Measurements from ENCODE around the gene PDAP1.

PDAP1 gene

GRCh38 chr7:99408379-99409191 lies at the start of gene PDAP1, which contains the start of gene BUD31:
Gene PDAP1, minus strand, starts transcription at chr7:99408597. Its CDS starts 49 bp downstream, at chr7:99408548.
Gene BUD31, plus strand, starts transcription at chr7:99408969. Its CDS starts 2,124 bp downstream, at chr7:99411093.
- in situ Hi-C loops (cut with MboI; ENCODE audit: low pct_unique_long_range_greater_than_20kb, low sequenced_read_pairs, unreplicated experiment), result no loop called here
- TF ChIP-seq CTCF (IDR thresholded peaks at IDR 0.05; ENCODE audit: extremely low read depth, insufficient read depth, missing control alignments), result no peak
- peak; percentile 97 for DNase-seq (ENCODE audit: low spot score)

- in situ Hi-C loops (cut with MboI; ENCODE audit: low pct_unique_long_range_greater_than_20kb, low sequenced_read_pairs, unreplicated experiment), result no loop called here
- DNase-seq (ENCODE audit: low spot score), result no peak
- no peak for TF ChIP-seq CTCF (IDR thresholded peaks at IDR 0.05; ENCODE audit: extremely low read depth, insufficient read depth, missing control alignments)
Measured at GRCh38 chr7:99457650-99458493, 49.5 kb upstream of the PDAP1 start.

DNA sequence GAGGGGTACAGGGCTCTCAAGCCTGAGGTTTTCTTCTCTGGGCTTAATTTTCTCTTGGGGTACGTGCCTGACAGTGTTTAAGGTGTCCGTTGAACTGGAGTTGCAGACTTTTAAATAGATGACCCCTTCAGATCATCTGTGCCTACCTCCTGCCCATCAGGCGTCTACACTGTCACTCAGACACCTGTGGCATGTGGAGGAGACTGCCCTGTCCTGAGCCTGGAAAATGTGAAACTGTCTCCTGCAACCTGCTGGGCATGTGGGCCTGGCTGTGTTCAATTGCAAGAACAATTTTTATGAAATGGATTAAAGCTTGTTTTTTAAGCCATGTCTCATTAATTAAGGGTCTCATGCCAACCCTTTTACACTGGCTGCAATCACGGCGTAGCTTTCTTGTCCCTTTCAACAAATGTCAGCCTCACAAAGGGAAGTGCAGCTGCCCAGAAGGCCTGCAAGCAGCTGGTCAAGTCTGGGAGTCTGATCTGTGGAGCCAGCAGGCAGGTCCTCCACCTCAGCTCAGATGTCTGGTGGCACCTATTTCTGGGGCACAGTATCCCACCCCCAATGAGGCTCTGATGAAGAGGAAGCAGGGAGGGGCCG lies 48.8 kb upstream of the PDAP1 start:
- no peak for TF ChIP-seq CTCF (IDR thresholded peaks at IDR 0.05; ENCODE audit: extremely low read depth, insufficient read depth, missing control alignments)
- in situ Hi-C loops (cut with MboI; ENCODE audit: low pct_unique_long_range_greater_than_20kb, low sequenced_read_pairs, unreplicated experiment), result no loop called here
- DNase-seq (ENCODE audit: low spot score), result no peak

- TF ChIP-seq CTCF (IDR thresholded peaks at IDR 0.05; ENCODE audit: extremely low read depth, insufficient read depth, missing control alignments), result no peak
- no peak for DNase-seq (ENCODE audit: low spot score)
- in situ Hi-C loops (cut with MboI; ENCODE audit: low pct_unique_long_range_greater_than_20kb, low sequenced_read_pairs, unreplicated experiment), result no loop called here
Measured at GRCh38 chr7:99456288-99456687, 47.9 kb upstream of the PDAP1 start.

DNA sequence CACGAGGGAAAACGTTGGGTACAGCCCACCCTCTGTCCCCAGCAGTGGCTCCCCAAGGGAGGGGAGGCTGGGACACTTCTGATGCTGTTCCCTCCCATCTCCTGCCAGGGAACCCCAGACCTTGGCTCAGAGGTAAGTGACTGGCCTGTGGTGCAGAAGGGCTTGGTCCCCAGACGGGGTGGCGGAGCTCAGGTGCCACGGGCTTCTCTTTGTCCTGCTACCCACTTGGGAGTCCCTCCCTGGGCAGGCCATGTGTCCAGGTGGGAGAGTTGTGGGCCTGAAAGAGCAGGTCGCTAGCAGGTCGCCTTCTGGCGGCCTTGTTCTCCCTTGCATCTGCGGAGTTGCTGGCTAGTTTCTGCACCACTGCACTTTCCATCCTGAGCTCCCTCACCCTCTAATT lies 47.5 kb upstream of the PDAP1 start:
- no peak for DNase-seq (ENCODE audit: low spot score)
- in situ Hi-C loops (cut with MboI; ENCODE audit: low pct_unique_long_range_greater_than_20kb, low sequenced_read_pairs, unreplicated experiment), result no loop called here
- TF ChIP-seq CTCF (IDR thresholded peaks at IDR 0.05; ENCODE audit: extremely low read depth, insufficient read depth, missing control alignments), result no peak

GRCh38 chr7:99453105-99453504 lies 44.7 kb upstream of the PDAP1 start:
- no peak for TF ChIP-seq CTCF (IDR thresholded peaks at IDR 0.05; ENCODE audit: extremely low read depth, insufficient read depth, missing control alignments)
- in situ Hi-C loops (cut with MboI; ENCODE audit: low pct_unique_long_range_greater_than_20kb, low sequenced_read_pairs, unreplicated experiment), result no loop called here
- DNase-seq (ENCODE audit: low spot score), result no peak
